ENCODE results near the gene LY6G6C. TPM values are rescaled to one million over a fixed set of nuclear protein-coding genes. Genes with fewer than 3 reads are reported as not detected.

Gene LY6G6C
- total and polyA plus RNA-seq, 10 of the 15 experiments (the other 5 are each of a cell fraction or from before 2014, with no cell fraction given): not detected

- TF ChIP-seq BHLHE40 (IDR thresholded peaks at IDR 0.05; ENCODE audit: borderline replicate concordance in 1 of 2, low read depth in 2 of 2, low read length in 1 of 2) (peak; percentile 90 to 97), ZNF217 (IDR thresholded peaks at IDR 0.05) (no peak), HCFC1 (IDR thresholded peaks at IDR 0.05; ENCODE audit: low read length) (peak; percentile 10; the same call in 1 of the 2 replicates), POLR2AphosphoS5 (IDR thresholded peaks at IDR 0.05; ENCODE audit: low read length) (peak; percentile 43), REST (IDR thresholded peaks at IDR 0.05; ENCODE audit: low read depth, low read length) (no peak), ZBTB33 (IDR thresholded peaks at IDR 0.05) (no peak), NFIC (IDR thresholded peaks at IDR 0.05; ENCODE audit: low read depth, low read length) (no peak), SMC3 (IDR thresholded peaks at IDR 0.05; ENCODE audit: borderline replicate concordance, low read length) (no peak), IRF3 (IDR thresholded peaks at IDR 0.05) (peak; percentile 90), EED (IDR thresholded peaks at IDR 0.05; ENCODE audit: low read depth) (peak; percentile 72), NR2C1 (IDR thresholded peaks at IDR 0.05) (no peak), YBX1 (IDR thresholded peaks at IDR 0.05) (no peak), PKNOX1 (IDR thresholded peaks at IDR 0.05) (peak; percentile 94), RCOR1 (conservative IDR thresholded peaks at IDR 0.05; ENCODE audit: low read depth, low read length) (no peak), PAX8 (IDR thresholded peaks at IDR 0.05) (no peak), ZBTB40 (IDR thresholded peaks at IDR 0.05; ENCODE audit: borderline replicate concordance) (peak; percentile 38; the same call in 1 of the 2 replicates), USF2 (IDR thresholded peaks at IDR 0.05; ENCODE audit: borderline replicate concordance, low read depth, low read length) (no peak)
Measured at GRCh38 chr6:31739639-31740396, 18.3 kb upstream of the LY6G6C start, which contains the start of gene MSH5 (continued).

Data from GM12878 (cell line).